Measurements from ENCODE around the gene ARHGAP44.

Gene ARHGAP44

DNA sequence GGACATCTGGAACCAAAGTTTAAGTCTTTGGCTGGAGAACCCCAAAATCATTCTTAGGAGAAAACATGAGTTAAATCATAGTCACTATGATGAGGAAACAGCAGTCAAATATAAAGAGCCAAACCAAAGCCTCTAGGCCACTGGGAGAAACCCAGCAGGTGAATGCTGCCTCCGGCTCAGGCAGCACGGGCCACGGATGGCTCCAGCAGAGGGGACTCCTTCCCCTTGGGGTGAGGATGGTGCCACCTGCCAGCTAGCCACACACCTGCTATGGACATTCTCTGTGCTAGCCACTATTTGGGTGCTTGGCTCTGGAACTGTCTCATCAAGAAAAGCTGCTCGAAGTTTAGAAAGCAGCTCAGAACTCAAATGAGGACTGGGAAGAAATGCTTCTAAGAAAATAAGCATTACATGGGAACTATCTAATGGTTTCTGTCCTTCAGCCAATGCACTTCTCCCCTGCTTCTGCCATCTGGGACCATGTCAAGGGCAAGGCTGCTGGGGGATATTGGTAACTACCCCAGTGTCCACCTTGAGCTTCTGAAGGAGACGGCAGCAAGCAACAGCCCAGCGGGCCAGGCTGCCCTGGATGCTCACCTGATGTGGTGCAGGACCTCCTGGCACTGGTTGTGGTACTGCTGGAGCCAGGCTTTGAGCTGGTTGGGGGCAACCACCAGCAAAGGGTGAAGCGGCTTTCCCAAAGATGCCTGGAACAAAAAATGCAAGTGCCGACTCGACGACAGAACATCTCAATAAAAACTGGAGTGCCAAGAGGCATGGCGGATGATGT, 206.0 kb downstream of the ARHGAP44 start:
- no peak for TF ChIP-seq TAF1 (IDR thresholded peaks at IDR 0.05; ENCODE audit: low read depth, low read length)
- no peak for TF ChIP-seq SPI1 (IDR thresholded peaks at IDR 0.05; ENCODE audit: low read depth, low read length)
- TF ChIP-seq PAX5 (IDR thresholded peaks at IDR 0.05; ENCODE audit: insufficient read depth, low read length, severe bottlenecking): no peak
- no peak for TF ChIP-seq POLR2AphosphoS5 (IDR thresholded peaks at IDR 0.05; ENCODE audit: low read depth, low read length)
- no peak for TF ChIP-seq POLR2A (IDR thresholded peaks at IDR 0.05; ENCODE audit: low read depth, low read length)
- no peak for TF ChIP-seq POU2F2 (IDR thresholded peaks at IDR 0.05; ENCODE audit: low read depth, low read length)
- DNase-seq (ENCODE audit: insufficient read length, low spot score) (no peak), FAIRE-seq (no peak)

GRCh38 chr17:12995896-12996295, 206.6 kb downstream of the ARHGAP44 start:
- TF ChIP-seq POLR2A (IDR thresholded peaks at IDR 0.05; ENCODE audit: low read depth, low read length): peak; percentile 27; the same call in 1 of the 2 replicates
- TF ChIP-seq SPI1 (IDR thresholded peaks at IDR 0.05; ENCODE audit: low read depth, low read length): no peak
- DNase-seq (ENCODE audit: insufficient read length, low spot score) (no peak), FAIRE-seq (no peak)

GRCh38 chr17:12996357-12996756, 207.1 kb downstream of the ARHGAP44 start:
- TF ChIP-seq POLR2A (IDR thresholded peaks at IDR 0.05; ENCODE audit: low read depth, low read length): no peak
- TF ChIP-seq POLR2AphosphoS5 (IDR thresholded peaks at IDR 0.05; ENCODE audit: low read depth, low read length): no peak
- TF ChIP-seq SPI1 (IDR thresholded peaks at IDR 0.05; ENCODE audit: low read depth, low read length): no peak
- no peak for TF ChIP-seq TAF1 (IDR thresholded peaks at IDR 0.05; ENCODE audit: low read depth, low read length)
- no peak for TF ChIP-seq POU2F2 (IDR thresholded peaks at IDR 0.05; ENCODE audit: low read depth, low read length)
- no peak for TF ChIP-seq PAX5 (IDR thresholded peaks at IDR 0.05; ENCODE audit: insufficient read depth, low read length, severe bottlenecking)
- FAIRE-seq (no peak), DNase-seq (ENCODE audit: insufficient read length, low spot score) (no peak)

- TF ChIP-seq SPI1 (IDR thresholded peaks at IDR 0.05; ENCODE audit: low read depth, low read length) (no peak), POLR2AphosphoS5 (IDR thresholded peaks at IDR 0.05; ENCODE audit: low read depth, low read length) (no peak), POLR2A (IDR thresholded peaks at IDR 0.05; ENCODE audit: low read depth, low read length) (no peak), TAF1 (IDR thresholded peaks at IDR 0.05; ENCODE audit: low read depth, low read length) (no peak), PAX5 (IDR thresholded peaks at IDR 0.05; ENCODE audit: insufficient read depth, low read length, severe bottlenecking) (no peak), POU2F2 (IDR thresholded peaks at IDR 0.05; ENCODE audit: low read depth, low read length) (no peak)
- DNase-seq (ENCODE audit: insufficient read length, low spot score): no peak
- no peak for FAIRE-seq
Measured at GRCh38 chr17:12996941-12997340, 207.6 kb downstream of the ARHGAP44 start.

GRCh38 chr17:12998461-12998860, 209.2 kb downstream of the ARHGAP44 start:
- FAIRE-seq: no peak
- TF ChIP-seq POLR2A (IDR thresholded peaks at IDR 0.05; ENCODE audit: low read depth, low read length) (no peak), SPI1 (IDR thresholded peaks at IDR 0.05; ENCODE audit: low read depth, low read length) (no peak), POU2F2 (IDR thresholded peaks at IDR 0.05; ENCODE audit: low read depth, low read length) (no peak), TAF1 (IDR thresholded peaks at IDR 0.05; ENCODE audit: low read depth, low read length) (no peak), POLR2AphosphoS5 (IDR thresholded peaks at IDR 0.05; ENCODE audit: low read depth, low read length) (no peak), PAX5 (IDR thresholded peaks at IDR 0.05; ENCODE audit: insufficient read depth, low read length, severe bottlenecking) (no peak)
- no peak for DNase-seq (ENCODE audit: insufficient read length, low spot score)

GRCh38 chr17:12998874-12999273, 209.6 kb downstream of the ARHGAP44 start:
- no peak for FAIRE-seq
- no peak for TF ChIP-seq PAX5 (IDR thresholded peaks at IDR 0.05; ENCODE audit: insufficient read depth, low read length, severe bottlenecking)
- DNase-seq (ENCODE audit: insufficient read length, low spot score): no peak

- TF ChIP-seq PAX5 (IDR thresholded peaks at IDR 0.05; ENCODE audit: insufficient read depth, low read length, severe bottlenecking): no peak
- no peak for TF ChIP-seq POU2F2 (IDR thresholded peaks at IDR 0.05; ENCODE audit: low read depth, low read length)
- no peak for TF ChIP-seq SPI1 (IDR thresholded peaks at IDR 0.05; ENCODE audit: low read depth, low read length)
- TF ChIP-seq TAF1 (IDR thresholded peaks at IDR 0.05; ENCODE audit: low read depth, low read length): no peak
- no peak for TF ChIP-seq POLR2A (IDR thresholded peaks at IDR 0.05; ENCODE audit: low read depth, low read length)
- TF ChIP-seq POLR2AphosphoS5 (IDR thresholded peaks at IDR 0.05; ENCODE audit: low read depth, low read length): no peak
- no peak for FAIRE-seq
- DNase-seq (ENCODE audit: insufficient read length, low spot score): no peak
Measured at GRCh38 chr17:13000561-13000960, 211.3 kb downstream of the ARHGAP44 start.

GRCh38 chr17:13001991-13002615, 212.8 kb downstream of the ARHGAP44 start:
- DNase-seq (ENCODE audit: insufficient read length, low spot score) (no peak), FAIRE-seq (no peak)
- TF ChIP-seq POLR2A (IDR thresholded peaks at IDR 0.05; ENCODE audit: low read depth, low read length): no peak

DNA sequence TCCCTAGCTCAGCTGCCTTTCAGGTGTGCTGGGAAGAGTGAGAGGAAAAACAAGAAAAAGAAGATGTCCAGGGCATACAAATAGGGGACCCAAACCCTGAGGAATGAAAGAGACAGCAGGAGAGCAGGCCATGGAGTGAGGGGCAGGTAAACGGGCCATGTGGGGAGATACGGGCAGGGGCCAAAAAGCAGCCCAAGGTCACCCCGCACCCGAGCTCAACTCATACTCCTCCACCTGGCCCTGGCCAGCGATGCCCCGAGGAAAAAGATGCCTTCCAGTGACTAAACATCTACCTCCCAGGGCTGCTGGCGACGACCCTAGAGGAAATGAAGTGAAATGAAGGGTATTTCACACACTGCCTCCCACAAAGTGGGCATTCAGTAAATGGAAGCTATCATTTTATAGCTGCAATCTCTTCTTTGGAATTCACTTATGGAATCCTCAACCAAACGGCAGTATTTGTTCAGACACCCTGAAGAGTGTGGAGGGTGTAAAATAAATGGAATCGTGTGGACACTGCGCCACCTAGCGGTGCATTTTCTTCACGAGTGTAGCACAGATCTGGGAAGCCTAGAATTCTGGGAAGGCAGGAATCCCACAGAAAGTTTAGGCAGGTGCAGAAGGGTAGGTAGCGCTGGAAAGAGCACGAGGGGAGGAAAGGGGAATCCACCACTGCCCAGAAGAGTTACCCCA, 213.6 kb downstream of the ARHGAP44 start:
- TF ChIP-seq SPI1 (IDR thresholded peaks at IDR 0.05; ENCODE audit: low read depth, low read length) (no peak), POLR2AphosphoS5 (IDR thresholded peaks at IDR 0.05; ENCODE audit: low read depth, low read length) (no peak), PAX5 (IDR thresholded peaks at IDR 0.05; ENCODE audit: insufficient read depth, low read length, severe bottlenecking) (no peak), POLR2A (IDR thresholded peaks at IDR 0.05; ENCODE audit: low read depth, low read length) (no peak), POU2F2 (IDR thresholded peaks at IDR 0.05; ENCODE audit: low read depth, low read length) (no peak), TAF1 (IDR thresholded peaks at IDR 0.05; ENCODE audit: low read depth, low read length) (no peak)
- peak; percentile 91 for FAIRE-seq
- DNase-seq (ENCODE audit: insufficient read length, low spot score): no peak

- FAIRE-seq (no peak), DNase-seq (ENCODE audit: insufficient read length, low spot score) (no peak)
- TF ChIP-seq PAX5 (IDR thresholded peaks at IDR 0.05; ENCODE audit: insufficient read depth, low read length, severe bottlenecking) (no peak), TAF1 (IDR thresholded peaks at IDR 0.05; ENCODE audit: low read depth, low read length) (no peak), POLR2AphosphoS5 (IDR thresholded peaks at IDR 0.05; ENCODE audit: low read depth, low read length) (no peak), SPI1 (IDR thresholded peaks at IDR 0.05; ENCODE audit: low read depth, low read length) (no peak), POLR2A (IDR thresholded peaks at IDR 0.05; ENCODE audit: low read depth, low read length) (no peak), POU2F2 (IDR thresholded peaks at IDR 0.05; ENCODE audit: low read depth, low read length) (no peak)
Measured at GRCh38 chr17:13003454-13003851, 214.2 kb downstream of the ARHGAP44 start.

Data from GM12891 (cell line).